Iris pigment epithelial cell (primary cell): ENCODE results near the gene PI4K2A.

Source experiments
- DNase-seq: peaks from one replicate; pipeline ENCODE4 v3.0.0-alpha.2; 2011; ENCODE audit warnings: low read depth

Gene PI4K2A

GRCh38 chr10:97707134-97707861, 66.8 kb downstream of the PI4K2A start:
- no peak for DNase-seq

GRCh38 chr10:97708167-97708566, 67.7 kb downstream of the PI4K2A start:
- no peak for DNase-seq

- peak; percentile 81 for DNase-seq
These were observed 68.8 kb downstream of the PI4K2A start for GRCh38 chr10:97708976-97709946.

- no peak for DNase-seq
These were observed 71.4 kb downstream of the PI4K2A start for GRCh38 chr10:97711640-97712572.

GRCh38 chr10:97713339-97713825, 72.9 kb downstream of the PI4K2A start, which contains the start of gene MARVELD1:
MARVELD1 (plus strand) TSS chr10:97713730; CDS start chr10:97713877, 147 bp downstream.
- peak; percentile 70 for DNase-seq

- peak; percentile 78 for DNase-seq
These were observed 73.4 kb downstream of the PI4K2A start for GRCh38 chr10:97713826-97714400.

- DNase-seq: peak; percentile 82
These were observed 74.2 kb downstream of the PI4K2A start for GRCh38 chr10:97714401-97715258.

GRCh38 chr10:97715259-97715874, 74.9 kb downstream of the PI4K2A start:
- DNase-seq: no peak

- DNase-seq: no peak
These were observed 77.2 kb downstream of the PI4K2A start for GRCh38 chr10:97717627-97718026.

GRCh38 chr10:97718178-97718577, 77.7 kb downstream of the PI4K2A start:
- DNase-seq: no peak

- no peak for DNase-seq
These were observed 78.2 kb downstream of the PI4K2A start for GRCh38 chr10:97718659-97719142.

GRCh38 chr10:97719602-97720001, 79.1 kb downstream of the PI4K2A start:
- DNase-seq: no peak

- DNase-seq: no peak
These were observed 81.7 kb downstream of the PI4K2A start for GRCh38 chr10:97721871-97722780.

GRCh38 chr10:97723001-97723400, 82.5 kb downstream of the PI4K2A start:
- no peak for DNase-seq

GRCh38 chr10:97724341-97724941, 84.0 kb downstream of the PI4K2A start:
- DNase-seq: peak; percentile 69
